Inflammatory macrophage treated with lipopolysaccharide for 4 hours (primary cell): ENCODE measurements around the gene LYSET.
"Not testable (repeated sequence)": the region's sequence is repeated elsewhere in the genome, so short reads cannot be mapped to it uniquely, and the experiment has no call there.

Experiments used
- DNase-seq: peaks from one replicate; pipeline ENCODE4 v3.0.0-alpha.2; 2020

The LYSET gene

DNA sequence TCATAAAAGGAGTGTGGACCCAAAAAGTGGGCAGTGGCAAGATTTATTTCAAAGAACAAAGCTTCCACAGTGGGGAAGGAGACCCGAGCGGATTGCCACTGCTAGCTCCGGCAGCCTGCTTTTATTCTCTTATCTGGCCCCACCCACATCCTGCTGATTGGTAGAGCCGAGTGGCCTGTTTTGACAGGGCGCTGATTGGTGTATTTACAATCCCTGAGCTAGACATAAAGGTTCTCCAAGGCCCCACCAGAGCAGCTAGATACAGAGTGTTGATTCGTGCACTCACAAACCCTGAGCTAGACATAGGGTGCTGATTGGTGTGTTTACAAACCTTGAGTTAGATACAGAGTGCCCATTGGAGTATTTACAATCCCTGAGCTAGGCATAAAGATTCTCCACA lies 15.5 kb upstream of the LYSET start:
- DNase-seq: not testable (repeated sequence)

DNA sequence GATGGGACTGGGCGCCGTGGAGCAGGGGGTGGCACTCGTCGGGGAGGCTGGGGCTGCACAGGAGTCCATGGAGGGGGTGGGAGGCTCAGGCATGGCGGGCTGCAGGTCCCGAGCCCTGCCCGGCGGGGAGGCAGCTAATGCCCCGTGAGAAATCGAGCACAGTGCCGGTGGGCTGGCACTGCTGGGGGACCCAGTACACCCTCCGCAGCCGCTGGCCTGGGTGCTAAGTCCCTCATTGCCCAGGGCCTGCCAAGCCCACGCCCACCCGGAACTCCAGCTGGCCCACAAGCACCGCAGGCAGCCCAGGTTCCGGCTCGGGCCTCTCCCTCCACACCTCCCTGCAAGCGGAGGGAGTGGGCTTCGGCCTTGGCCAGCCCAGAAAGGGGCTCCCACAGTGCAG lies 15.0 kb upstream of the LYSET start:
- DNase-seq: not testable (repeated sequence)

DNA sequence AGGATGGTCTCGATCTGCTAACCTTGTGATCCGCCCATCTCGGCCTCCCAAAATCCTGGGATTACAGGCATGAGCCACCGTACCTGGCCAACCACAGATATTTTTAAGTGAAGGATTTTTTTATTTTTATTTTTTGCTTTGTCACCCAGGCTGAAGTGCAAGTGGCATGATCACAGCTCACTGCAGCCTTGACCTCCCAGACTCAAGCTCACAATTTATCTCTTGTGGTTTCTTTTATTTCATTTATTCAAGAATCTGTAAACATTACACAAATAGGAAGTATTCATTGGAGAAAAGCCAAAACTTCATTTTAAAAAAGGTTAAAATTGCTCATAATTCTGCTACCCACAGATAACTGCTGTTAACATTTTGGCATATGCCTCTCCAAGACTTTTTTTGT lies 13.7 kb upstream of the LYSET start:
- DNase-seq: no peak

DNA sequence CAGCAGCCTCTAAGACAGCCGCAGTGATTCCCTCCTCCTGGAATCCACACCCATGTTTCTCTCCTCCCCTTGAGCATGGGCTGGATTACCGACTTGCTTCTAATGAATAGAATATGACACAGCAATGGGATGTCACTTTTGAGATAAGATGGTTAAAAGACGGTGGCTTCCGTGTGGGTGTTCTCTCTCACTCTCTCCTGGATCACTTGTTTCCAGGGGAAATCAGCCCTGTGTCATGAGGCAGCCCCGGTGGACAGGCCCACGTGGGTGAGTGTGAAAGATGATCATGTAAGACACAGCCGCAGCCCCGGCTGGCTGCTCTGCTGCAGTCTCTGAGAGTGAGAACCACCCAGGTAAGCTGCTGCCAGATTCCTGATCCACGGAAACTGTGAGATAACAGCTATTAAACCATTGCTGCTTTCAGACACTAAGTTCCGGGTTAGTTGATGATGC lies 11.1 kb upstream of the LYSET start:
- DNase-seq: no peak

DNA sequence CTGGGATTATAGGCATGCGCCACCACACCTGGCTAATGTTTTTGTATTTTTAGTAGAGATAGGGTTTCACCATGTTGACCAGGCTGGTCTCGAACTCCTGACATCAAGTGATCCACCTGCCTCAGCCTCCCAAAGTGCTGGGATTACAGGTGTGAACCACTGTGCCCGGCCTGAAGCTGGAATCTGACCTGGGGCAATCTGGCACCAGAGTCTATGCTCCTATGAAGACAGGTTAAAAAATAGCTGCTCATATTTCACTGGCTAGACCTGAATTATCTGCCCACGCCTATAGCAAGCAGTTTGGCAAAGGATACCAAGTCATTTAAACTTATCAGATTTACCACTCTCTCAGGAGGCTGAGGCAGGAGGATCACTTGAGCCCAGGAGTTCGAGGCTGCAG lies 10.4 kb upstream of the LYSET start:
- DNase-seq: not testable (repeated sequence)

DNA sequence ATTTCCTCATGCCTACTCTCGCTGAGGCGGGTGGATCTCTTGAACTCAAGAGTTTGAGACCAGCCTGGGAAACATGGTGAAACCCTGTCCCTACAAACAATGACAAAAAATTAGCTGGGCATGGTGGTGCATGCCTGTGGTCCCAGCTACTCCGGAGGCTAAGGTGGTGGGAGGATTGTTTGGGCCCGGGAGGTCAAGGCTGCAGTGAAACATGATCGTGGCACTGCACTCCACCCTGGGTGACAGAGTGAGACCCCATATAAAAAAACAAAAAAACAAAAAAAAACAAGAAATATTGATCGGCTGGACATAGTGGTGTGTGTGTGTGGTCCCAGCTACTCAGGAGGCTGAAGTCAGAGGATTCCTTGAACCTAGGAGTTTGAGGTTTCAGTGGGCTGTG lies 9.6 kb upstream of the LYSET start:
- no peak for DNase-seq

DNA sequence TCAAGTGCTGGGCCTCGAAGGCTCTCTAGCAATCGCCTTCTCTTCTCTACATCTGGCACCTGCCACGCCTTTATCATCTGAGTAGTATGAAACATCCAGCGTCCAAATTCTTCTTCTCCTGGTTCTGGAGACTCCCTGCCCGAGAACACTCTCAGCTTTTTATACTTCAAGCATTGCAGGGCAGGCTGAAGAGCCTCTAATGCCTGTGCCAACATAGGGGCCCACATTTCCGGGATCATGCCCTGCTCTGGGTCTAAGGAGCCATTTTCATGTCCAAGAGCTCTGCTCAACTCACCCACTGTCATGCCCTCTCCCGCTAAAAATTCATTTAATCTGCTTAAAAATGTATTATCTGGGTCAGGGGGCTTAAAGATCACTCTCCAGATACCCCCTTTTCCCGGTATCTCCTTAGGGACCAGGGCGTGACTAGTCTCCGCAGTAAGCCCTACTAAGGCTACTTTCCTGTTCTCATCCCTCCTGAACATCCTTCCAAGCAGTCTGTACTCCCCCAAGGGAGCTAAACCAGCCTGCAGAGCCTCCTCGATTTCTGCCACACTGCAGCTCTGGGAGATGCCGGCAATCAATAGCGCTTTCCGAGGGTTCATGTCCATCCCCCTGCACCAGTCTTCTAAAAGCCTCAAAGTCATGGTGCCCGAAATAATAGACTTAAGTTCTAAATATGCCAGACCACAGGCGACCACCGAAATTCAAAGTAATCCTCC lies 1.4 kb upstream of the LYSET start:
- no peak for DNase-seq

DNA sequence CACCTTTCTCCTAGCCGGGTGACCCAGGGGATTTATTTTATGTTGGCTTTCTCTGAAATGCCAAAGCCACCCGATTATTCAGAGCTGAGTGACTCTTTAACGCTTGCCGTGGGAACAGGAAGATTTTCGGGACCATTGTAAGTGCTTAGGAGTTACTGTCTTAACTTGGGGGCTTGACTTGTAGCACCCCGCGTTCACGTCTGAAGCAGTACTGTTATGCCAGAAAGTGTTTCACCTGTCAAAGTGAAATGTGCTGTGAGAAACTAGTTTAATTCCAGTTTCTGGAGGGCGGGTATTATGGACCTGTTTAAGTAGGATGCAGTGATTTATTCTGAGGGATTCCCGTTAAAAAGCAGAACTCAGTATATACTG lies 218 bp downstream of the LYSET start:
- DNase-seq: peak; percentile 21

DNA sequence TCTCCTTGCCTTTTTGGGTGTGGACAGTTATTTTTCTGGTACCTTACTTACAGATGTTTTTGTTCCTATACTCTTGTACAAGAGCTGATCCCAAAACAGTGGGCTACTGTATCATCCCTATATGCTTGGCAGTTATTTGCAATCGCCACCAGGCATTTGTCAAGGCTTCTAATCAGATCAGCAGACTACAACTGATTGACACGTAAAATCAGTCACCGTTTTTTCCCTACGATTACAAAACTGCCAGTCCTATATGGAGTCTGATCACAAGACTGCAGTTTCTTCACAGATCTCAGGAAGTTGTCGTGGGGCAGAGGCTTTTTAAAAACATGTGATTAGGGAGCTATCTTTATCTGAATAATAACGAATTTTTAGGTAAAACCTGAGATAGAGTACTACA lies 1.3 kb downstream of the LYSET start:
- peak; percentile 98 for DNase-seq

DNA sequence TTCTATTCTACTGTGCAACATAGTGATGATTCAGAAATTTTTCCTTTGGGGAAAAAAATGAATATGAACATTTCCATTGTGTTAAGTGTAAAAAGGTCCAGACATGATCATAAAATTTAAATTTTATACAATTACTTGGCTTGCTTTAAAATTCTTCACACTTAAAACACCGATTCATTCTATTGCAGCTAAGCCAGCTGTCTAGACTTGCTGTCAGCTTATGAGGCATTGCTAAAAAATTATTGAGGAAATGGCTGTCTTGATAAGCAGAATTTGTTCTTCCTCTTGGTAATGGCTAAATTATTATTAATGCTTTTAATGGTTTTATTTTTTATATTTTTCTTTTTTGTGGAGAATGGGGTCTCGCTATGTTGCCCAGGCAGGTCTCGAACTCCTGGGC lies 1.8 kb downstream of the LYSET start:
- peak; percentile 61 for DNase-seq

DNA sequence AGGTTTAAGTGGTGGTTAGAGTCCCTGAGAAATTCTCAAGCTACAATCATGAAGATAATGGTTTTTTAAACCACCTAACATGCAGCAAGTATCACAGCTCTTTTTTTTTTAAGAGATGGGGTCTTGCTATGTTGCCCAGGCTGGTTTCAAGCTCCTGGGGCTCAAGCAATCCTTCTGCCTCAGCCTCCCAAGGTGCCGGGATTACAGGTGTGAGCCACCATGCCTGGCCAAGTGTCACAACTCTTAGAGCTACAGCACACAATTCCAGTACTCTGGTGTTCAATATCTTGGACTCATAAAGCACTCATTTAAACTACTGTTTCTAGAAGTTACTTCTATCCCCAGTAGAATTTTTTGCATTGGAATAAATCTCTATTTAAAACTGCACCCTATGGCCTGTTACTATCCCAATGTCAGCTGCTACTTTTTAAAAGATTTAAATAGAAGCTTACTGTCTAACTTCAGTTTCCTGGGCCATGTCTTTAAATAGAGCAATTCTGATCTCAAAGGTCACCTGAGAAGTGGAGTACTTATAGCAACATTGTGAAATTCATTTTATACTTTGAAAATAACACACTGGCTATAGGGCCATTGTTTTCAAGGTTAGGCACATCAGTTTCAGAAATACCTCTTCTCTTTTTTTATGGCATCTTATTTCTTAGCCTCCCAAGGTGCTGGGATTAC lies 10.3 kb downstream of the LYSET start:
- no peak for DNase-seq

DNA sequence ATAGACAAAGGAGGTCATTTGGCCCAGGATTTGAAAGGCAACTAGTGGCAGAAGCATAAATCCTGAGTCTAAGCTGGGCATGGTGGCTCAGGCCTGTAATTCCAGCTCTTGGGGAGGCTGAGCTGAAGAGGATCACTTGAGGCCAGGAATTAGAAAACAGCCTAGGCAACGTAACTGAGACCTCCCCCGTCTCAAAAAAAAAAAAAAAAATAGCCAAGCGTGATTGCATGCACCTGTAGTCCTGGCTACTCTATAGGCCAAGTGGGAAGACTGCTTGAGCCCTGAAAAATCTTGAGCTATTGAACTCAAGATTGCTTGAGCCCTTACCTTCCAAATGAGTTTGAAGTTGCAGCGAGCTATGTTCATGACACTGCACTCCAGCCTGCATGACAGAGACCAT lies 13.9 kb downstream of the LYSET start:
- no peak for DNase-seq

DNA sequence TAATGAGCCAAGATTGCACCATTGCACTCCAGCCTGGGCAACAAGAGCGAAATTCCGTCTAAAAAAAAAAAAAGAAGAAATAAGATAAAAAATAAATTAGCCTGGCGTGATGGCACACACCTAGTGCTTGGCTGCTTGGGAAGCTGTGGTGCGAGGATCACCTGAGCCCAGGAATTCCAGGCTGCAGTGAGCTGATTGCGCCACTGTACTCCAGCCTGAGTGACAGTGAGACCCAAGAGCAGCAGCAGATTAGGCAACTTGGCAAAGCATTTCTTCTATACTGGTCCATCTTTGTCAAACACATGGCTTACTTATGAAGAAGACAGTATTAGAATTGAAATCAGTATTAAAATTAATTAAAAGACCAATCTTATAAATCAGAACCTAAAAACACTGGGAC lies 15.4 kb downstream of the LYSET start:
- no peak for DNase-seq

DNA sequence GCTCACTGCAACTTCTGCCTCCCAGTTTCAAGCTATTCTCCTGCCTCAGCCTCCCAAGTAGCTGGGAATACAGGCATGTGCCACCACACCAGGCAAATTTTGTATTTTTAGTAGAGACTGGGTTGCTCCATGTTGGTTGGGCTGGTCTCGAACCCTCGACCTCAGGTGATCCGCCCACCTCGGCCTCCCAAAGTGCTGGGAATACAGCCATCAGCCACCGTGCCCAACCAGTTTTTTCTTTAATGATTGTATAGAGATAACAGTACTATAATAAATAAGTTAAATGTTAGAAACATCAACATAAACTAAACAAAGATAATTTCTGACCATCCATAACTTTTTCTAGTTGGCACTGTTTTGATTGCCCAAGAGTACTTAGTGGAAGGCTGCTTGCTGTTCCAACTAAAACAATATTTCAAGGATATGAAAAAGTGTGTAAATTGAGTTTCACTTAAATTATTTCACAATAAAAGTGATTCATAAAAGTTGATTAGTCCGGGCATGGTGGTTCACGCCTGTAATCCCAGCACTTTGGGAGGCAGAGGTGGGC lies 16.1 kb downstream of the LYSET start:
- DNase-seq: no peak

DNA sequence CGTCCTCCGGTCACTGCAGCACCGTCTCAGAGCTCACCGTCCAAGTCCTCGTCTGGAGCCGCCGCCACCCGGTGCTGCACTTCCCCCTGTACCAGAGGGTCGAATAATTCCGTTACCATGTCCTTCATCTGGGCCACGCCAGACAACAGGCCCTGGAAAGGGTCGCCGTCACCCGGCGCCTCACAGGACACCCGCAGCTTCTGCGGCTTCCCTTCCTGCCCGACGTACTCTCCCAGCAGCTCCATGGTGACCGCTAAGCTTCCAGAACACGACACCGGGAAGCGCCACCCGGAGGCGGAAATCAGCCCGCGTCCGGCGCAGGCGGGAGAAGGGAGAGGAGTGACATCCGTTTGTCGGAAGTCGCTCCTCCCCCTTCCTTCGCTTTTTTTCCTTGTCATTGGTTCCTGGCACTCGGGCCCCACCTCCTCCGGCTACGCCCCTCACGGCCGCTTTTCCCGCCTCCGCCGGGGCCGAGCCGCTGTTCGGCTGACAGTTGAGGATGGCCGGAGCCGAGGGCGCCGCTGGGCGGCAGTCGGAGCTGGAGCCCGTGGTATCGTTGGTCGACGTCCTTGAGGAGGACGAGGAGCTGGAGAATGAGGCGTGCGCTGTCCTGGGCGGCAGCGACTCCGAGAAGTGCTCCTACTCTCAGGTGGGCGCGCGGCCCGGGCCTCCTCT lies 21.8 kb downstream of the LYSET start, which contains the start of the genes GON7 and UBR7:
Gene GON7, minus strand, starts transcription at position 273 of the 675 bp plus-strand sequence. Its CDS starts 28 bp downstream, at position 245.
Gene UBR7, plus strand, starts transcription at position 464 of the 675 bp plus-strand sequence. Its CDS starts 36 bp downstream, at position 500.
- DNase-seq: peak; percentile 99

DNA sequence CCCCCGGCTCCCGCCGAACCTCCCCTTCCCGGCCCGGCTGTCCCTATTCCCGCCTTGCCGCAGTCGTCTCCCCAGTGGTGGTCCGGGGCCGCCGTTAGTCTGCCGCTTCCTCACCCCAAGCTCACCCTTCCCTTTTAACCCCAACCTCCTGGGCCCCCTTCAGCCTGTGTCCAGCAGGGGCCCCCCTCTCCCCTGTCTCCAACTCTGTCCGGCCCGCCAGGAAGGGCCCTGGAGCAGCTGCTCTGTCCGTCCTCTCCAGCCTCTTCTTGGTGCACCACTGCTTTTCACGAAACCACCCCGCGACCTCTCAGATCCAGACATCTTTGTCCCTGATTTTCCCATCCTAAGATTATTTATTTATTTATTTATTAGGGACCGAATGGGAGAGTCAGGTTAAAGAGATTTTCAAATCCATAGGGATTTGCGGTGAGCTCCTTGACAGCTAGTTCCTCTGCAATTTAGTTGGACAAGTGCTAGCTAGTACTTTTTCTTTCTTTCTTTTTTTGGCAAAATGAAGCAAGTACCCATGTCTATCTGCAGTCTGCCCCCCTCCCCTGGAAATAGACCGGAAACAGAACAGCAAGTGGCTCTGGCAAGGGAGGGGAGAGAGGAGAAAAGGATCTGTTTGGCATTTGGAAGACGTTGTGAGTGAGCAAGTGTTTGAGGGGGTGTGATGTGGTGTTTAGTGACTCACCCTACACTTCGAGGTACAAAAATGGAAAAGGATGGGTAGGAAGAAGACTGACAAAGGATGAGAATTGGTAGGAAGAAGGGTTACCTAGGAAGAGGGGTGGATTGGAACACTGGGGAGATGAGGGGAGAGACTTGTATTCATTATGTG lies 22.6 kb downstream of the LYSET start:
- peak; percentile 53 for DNase-seq

DNA sequence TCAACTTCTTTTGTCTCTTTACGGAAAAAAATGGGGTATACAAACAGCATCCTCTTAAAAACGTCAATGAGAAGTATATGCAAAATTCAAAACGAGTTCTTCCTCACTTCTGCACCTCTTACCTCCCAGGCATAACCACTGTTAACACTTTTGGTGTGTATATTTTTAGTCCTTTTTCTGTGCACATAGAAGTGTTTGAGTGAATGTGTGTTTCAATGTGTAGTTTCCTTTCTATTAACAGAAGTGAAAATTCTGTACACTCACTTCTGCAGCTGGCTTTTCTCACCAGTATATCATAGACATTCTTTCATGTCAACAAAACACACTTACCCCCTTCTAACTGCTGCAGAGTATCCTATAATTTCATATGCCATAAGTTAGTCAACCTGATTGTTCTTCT lies 27.3 kb downstream of the LYSET start:
- DNase-seq: no peak

DNA sequence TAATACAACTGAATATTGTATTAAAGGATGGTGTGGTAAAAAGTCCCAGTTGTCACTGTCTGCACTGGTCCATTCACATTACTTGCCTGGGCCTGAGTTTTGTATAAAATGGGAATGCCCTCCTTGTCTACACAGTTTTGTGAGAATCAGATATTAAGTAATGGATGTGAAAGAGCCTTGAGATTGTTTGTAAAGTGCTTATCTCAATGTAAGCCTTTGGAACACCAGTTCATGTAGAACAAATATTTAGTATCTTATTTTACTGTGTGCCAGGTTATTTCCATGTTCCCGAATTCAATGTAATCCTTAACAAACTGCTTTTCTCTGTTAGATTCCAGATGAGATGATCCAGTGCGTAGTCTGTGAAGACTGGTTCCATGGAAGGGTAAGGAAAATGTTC lies 29.5 kb downstream of the LYSET start:
- DNase-seq: no peak

DNA sequence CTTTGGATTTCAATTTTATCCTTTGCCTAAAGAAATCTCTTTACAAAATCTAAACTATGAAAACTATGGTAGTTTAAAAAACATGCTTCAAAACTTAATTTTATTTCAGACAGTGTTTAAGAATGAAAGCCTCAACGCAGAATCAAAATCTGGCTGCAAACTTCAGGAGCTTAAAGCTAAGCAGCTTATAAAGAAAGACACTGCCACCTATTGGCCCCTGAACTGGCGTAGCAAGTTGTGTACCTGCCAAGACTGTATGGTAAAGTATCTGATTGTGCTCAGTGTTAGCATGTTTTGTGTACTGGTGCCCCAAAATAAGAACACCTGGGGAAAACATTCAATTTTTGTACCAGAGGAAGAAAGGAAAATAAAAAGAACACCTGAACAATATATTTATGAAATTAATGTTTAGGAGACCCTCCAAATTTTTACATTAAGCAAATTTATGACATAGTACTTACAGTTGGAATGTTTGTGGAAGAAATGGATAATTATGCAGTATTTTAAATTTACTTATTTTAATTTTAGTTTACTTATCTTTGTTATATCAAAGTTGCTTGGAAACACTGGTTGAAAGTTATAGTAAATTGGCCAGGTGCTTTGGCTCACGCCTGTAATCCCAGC lies 34.1 kb downstream of the LYSET start:
- DNase-seq: peak; percentile 73

DNA sequence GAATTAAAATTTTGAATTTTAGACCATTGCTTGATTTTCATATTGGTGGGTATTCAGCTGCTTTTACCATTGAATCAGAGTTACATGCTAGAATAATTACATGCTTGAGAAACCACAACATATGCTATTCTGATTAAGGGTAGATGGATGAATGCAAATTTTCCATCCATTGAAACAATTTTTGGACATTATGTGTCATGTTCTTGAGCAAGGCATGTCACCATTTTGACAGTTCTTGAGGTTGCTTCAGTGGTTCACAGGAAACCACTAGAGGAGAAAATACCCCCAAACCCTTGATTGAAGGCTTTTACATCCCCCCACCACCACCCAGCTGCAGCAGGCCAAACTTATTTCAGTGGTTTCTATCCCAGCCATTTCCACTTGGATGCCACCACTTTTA lies 35.4 kb downstream of the LYSET start:
- DNase-seq: no peak

DNA sequence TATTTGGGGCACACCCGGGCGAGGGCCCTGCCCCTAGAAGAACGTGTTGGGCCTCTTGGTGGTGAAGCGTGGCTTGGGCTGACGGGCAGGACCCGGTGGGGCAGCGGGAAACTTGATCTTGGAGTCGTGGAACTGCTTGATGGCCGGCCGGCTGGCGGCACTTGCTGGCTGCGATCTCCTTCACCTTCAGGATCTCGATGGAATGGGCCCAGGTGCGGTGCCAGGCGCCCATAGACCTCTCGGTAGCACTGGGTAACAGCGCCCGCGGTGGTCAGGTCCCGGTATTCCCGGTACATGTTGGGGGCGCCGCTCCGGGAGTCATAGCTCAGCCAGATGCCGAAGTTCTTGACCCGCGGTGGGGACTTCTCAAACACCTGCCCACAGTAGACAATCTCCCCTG lies 38.4 kb downstream of the LYSET start:
- DNase-seq: no peak

DNA sequence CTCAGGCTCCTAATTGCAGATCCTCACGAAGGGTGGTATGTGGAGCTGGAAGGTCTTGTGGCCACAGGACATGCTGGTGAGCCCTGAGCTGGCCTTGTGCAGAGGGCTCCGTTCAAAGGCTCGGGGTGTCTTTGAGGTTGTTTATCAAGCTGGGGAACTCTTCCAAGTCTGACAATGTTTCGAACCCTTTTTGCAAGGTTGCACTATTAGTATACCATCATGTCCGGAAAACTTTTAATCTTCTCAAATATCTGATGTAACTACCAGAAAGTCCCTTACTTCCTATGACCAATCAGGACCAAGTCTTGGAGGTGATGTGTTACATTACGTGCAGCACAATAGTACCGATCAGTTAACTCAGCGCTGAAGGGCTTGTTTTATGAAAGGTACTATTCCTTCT lies 43.4 kb downstream of the LYSET start:
- no peak for DNase-seq
